Natural killer cell (primary cell): ENCODE data around the gene DRD4. TPM values are rescaled to one million over a fixed set of nuclear protein-coding genes. Genes with fewer than 3 reads are reported as not detected.

Experiments used
- total RNA-seq, 4 donors: library from RNA; stranded (reverse); fragments of 120-200 nt in 1 of 4; gene quantifications; one replicate each; pipeline versions ENCODE4 v1.2.3 to v1.2.4, GENCODE V29; 2013 to 2022

Gene DRD4
- total RNA-seq, 3 donors from 2014 or later (not counting 1 experiment from before 2014, with no cell fraction given), result 0.49 to 1.2 (median 0.61) TPM

Other genes with a start within 250 kb of the DRD4 start
- under 1 TPM in 2 of 3 donors, not detected in 1; 0.29 to 0.56 TPM for gene PKP3, start 243.1 kb upstream of the DRD4 start, total RNA-seq
- 100 to 1,000 TPM; 619 to 690 (median 666) TPM for gene SIGIRR, start 222.3 kb upstream of the DRD4 start, total RNA-seq
- gene ANO9, start 195.3 kb upstream of the DRD4 start, total RNA-seq, result 10 to 100 TPM; 15.1 to 21.3 (median 15.1) TPM
- 10 to 100 TPM; 21.5 to 25.1 (median 23.4) TPM for gene PTDSS2, start 187.0 kb upstream of the DRD4 start, total RNA-seq
- 100 to 1,000 TPM; 113 to 120 (median 118) TPM for gene RNH1, start 130.0 kb upstream of the DRD4 start, total RNA-seq
- 10 to 100 TPM; 27.6 to 35.0 (median 30.6) TPM for gene HRAS, start 101.7 kb upstream of the DRD4 start, total RNA-seq
- gene LRRC56, start 99.7 kb upstream of the DRD4 start, total RNA-seq, result 1 to 10 TPM; 1.5 to 2.4 (median 2.2) TPM
- gene LMNTD2, start 76.5 kb upstream of the DRD4 start, total RNA-seq, result 1 to 10 TPM; 3.5 to 5.2 (median 5.0) TPM
- gene RASSF7, start 76.3 kb upstream of the DRD4 start, total RNA-seq, result 10 to 100 TPM; 19.0 to 21.7 (median 20.0) TPM
- gene PHRF1, start 60.8 kb upstream of the DRD4 start, total RNA-seq, result 10 to 100 TPM; 46.1 to 52.0 (median 46.9) TPM
- gene IRF7, start 21.3 kb upstream of the DRD4 start, total RNA-seq, result 10 to 100 TPM; 63.3 to 97.3 (median 77.3) TPM
- gene CDHR5, start 12.3 kb upstream of the DRD4 start, total RNA-seq, result not detected
- gene SCT, start 10.1 kb upstream of the DRD4 start, total RNA-seq, result not detected
- 10 to 100 TPM; 25.9 to 26.9 (median 26.8) TPM for gene DEAF1, start 58.0 kb downstream of the DRD4 start, total RNA-seq
- 10 to 100 TPM; 17.8 to 42.1 (median 33.0) TPM for gene TMEM80, start 58.5 kb downstream of the DRD4 start, total RNA-seq
- 10 to 100 TPM in 1 of 3 donors, 1 to 10 TPM in 2; 6.9 to 10.9 (median 9.3) TPM for gene EPS8L2, start 69.0 kb downstream of the DRD4 start, total RNA-seq
- 10 to 100 TPM; 46.1 to 94.8 (median 55.4) TPM for gene TALDO1, start 110.2 kb downstream of the DRD4 start, total RNA-seq
- gene GATD1, start 140.2 kb downstream of the DRD4 start, total RNA-seq, result 10 to 100 TPM; 40.4 to 43.1 (median 42.1) TPM
- gene CEND1, start 152.8 kb downstream of the DRD4 start, total RNA-seq, result not detected
- gene SLC25A22, start 161.0 kb downstream of the DRD4 start, total RNA-seq, result 10 to 100 TPM; 22.8 to 34.6 (median 31.5) TPM
- gene PIDD1, start 168.0 kb downstream of the DRD4 start, total RNA-seq, result 10 to 100 TPM; 24.3 to 30.9 (median 25.2) TPM
- gene RPLP2, start 172.7 kb downstream of the DRD4 start, total RNA-seq, result 1,000 to 10,000 TPM; 1,482 to 1,846 (median 1,534) TPM
- gene PNPLA2, start 181.6 kb downstream of the DRD4 start, total RNA-seq, result 100 to 1,000 TPM; 184 to 218 (median 201) TPM
- gene CRACR2B, start 190.7 kb downstream of the DRD4 start, total RNA-seq, result 10 to 100 TPM in 1 of 3 donors, 1 to 10 TPM in 2; 3.4 to 10.1 (median 3.8) TPM
- gene CD151, start 195.7 kb downstream of the DRD4 start, total RNA-seq, result 10 to 100 TPM; 40.9 to 68.3 (median 52.9) TPM
- 10 to 100 TPM; 48.2 to 63.8 (median 61.2) TPM for gene POLR2L, start 205.3 kb downstream of the DRD4 start, total RNA-seq
- gene TSPAN4, start 205.6 kb downstream of the DRD4 start, total RNA-seq, result 10 to 100 TPM; 11.2 to 18.6 (median 14.6) TPM